PC-9 (cell line): ENCODE data around the gene CELSR3. TPM values are rescaled to one million over a fixed set of nuclear protein-coding genes. Genes with fewer than 3 reads are reported as not detected.

Experiments used
- BruUV-seq: library from RNA; stranded (reverse); fragments of 400-500 nt; replicated peaks from 2 replicates; lab custom pipeline; 2021; lab: Mats Ljungman, UMichigan
- CTCF ChIA-PET: fragments of 300-600 bp; sonication (Branson Sonifier 250); formaldehyde crosslinking; loops from one replicate; lab custom pipeline; 2022; ENCODE audit warnings: antibody characterized with exemption; lab: Charles Lee
- POLR2A ChIA-PET: fragments of 300-600 bp; sonication (Branson Sonifier 250); formaldehyde crosslinking; loops from one replicate; lab custom pipeline; 2022; ENCODE audit warnings: antibody characterized with exemption; ENCODE audit not compliant: unreplicated experiment; lab: Charles Lee
- DNase-seq, 2 experiments: peaks; one replicate each; pipeline versions ENCODE4 v3.0.0 to v3.0.0-alpha.2; 2015 to 2022; ENCODE audit warnings: mixed read lengths in 1 of 2
- H2AFZ ChIP-seq: fragments of 200-600 bp; sonication (generic); 2 replicates; pipeline ENCODE4 v1.8.1; 2017; ENCODE audit warnings: antibody characterized with exemption
- H3F3A ChIP-seq: fragments of 200-600 bp; sonication (generic); 2 replicates; pipeline ENCODE4 v1.8.1; 2017; ENCODE audit warnings: antibody characterized with exemption, mild to moderate bottlenecking, low read depth; ENCODE audit not compliant: insufficient read depth
- H3K27ac ChIP-seq: fragments of 200-600 bp; sonication (generic); 2 replicates; pipeline ENCODE4 v1.6.1; 2016; ENCODE audit warnings: mixed run types
- H3K27me3 ChIP-seq: fragments of 200-600 bp; sonication (generic); 2 replicates; pipeline ENCODE4 v1.6.1; 2016; ENCODE audit warnings: low read depth, mixed run types; ENCODE audit not compliant: insufficient read depth
- H3K36me3 ChIP-seq: fragments of 200-600 bp; sonication (generic); 2 replicates; pipeline ENCODE4 v1.6.1; 2016; ENCODE audit warnings: low read depth, mixed run types
- H3K4me1 ChIP-seq: fragments of 200-600 bp; sonication (generic); replicated peaks from 2 replicates; pipeline ENCODE4 v1.6.1; 2016; ENCODE audit warnings: mixed run types; ENCODE audit not compliant: insufficient read depth
- H3K4me2 ChIP-seq: fragments of 200-600 bp; sonication (generic); 2 replicates; pipeline ENCODE4 v1.6.1; 2017; ENCODE audit warnings: mixed run types
- H3K4me3 ChIP-seq: fragments of 200-600 bp; sonication (generic); 2 replicates; pipeline ENCODE4 v1.6.1; 2016; ENCODE audit warnings: mixed run types
- H3K79me2 ChIP-seq: fragments of 200-600 bp; sonication (generic); 2 replicates; pipeline ENCODE4 v1.6.1; 2017; ENCODE audit warnings: low read depth, mixed run types
- H3K9me2 ChIP-seq: fragments of 200-600 bp; sonication (generic); 2 replicates; pipeline ENCODE4 v1.8.1; 2017; ENCODE audit warnings: mild to moderate bottlenecking; ENCODE audit not compliant: insufficient read depth
- H3K9me3 ChIP-seq: fragments of 200-600 bp; sonication (generic); 2 replicates; pipeline ENCODE4 v1.8.1; 2016; ENCODE audit warnings: low read depth; ENCODE audit not compliant: insufficient read depth
- H4K20me1 ChIP-seq: fragments of 200-600 bp; sonication (generic); 2 replicates; pipeline ENCODE4 v1.8.1; 2017; ENCODE audit not compliant: insufficient read depth
- EZH2 ChIP-seq: fragments of 200-600 bp; sonication (generic); IDR thresholded peaks from 2 replicates; pipeline ENCODE4 v1.8.0; 2017; ENCODE audit warnings: antibody characterized with exemption, low read depth
- intact Hi-C: fragments of 100-400 bp; cut with micrococcal nuclease; formaldehyde crosslinking; loops from one replicate; pipeline ENCODE4 v1.10.0; 2022; ENCODE audit not compliant: unreplicated experiment
- total RNA-seq: library from RNA; stranded (reverse); gene quantifications from 2 replicates; pipeline ENCODE4 v1.2.3, GENCODE V29; 2021
- TF ChIP-seq, protein P1 (sequence below): fragments of 200-600 bp; sonication (generic); conservative IDR thresholded peaks from 2 replicates; pipeline ENCODE4 v1.6.1; 2017; ENCODE audit warnings: mixed run types, antibody characterized with exemption, mild to moderate bottlenecking, moderate library complexity

Gene CELSR3
- total RNA-seq, 1 experiment from 2014 or later: 9.9 TPM

DNA sequence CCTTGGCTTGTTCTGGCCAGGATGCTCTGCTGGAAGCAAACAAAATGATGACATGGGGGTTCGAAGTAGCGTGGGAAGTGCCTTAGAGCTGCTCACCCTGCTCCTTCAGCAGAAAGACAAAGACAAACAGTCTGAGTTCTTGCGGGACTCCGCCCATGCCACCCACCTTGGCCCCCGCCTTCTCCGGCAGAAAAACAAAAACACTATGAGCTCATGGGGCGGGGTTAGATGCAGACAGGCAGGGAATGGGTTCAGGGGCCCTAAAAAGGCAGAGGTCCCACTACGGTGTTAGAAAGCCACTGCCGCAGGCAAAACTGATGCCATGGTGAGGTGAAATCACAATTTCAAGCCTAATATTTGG, 32.7 kb upstream of the CELSR3 start:
- Histone ChIP-seq H3K4me3 (no peak overlapping the region), H3K4me2 (no peak overlapping the region; the same call in 1 of the 2 replicates), H3K36me3 (peaks cover 13% of the 10 kb centered on the region), H3F3A (peaks cover 49% of the 10 kb centered on the region), H3K27ac (no peak overlapping the region), H3K9me3 (no peaks in the 10 kb centered on the region), H3K79me2 (peaks cover 61% of the 10 kb centered on the region), H3K27me3 (no peaks in the 10 kb centered on the region), H3K4me1 (peaks cover 18% of the 10 kb centered on the region), H2AFZ (no peak overlapping the region), H3K9me2 (no peaks in the 10 kb centered on the region), H4K20me1 (peaks cover 77% of the 10 kb centered on the region)
- ChIA-PET CTCF (no interaction called here), POLR2A (interaction anchor here (0.5 to 0.8 kb wide), 6 partner anchors 14 to 248 kb away, joined by 3 to 19 read pairs (median 6); no protein-coding TSS in a partner anchor)
- intact Hi-C loops: no loop called here
- TF ChIP-seq EZH2: no peak
- TF ChIP-seq, protein P1, sequence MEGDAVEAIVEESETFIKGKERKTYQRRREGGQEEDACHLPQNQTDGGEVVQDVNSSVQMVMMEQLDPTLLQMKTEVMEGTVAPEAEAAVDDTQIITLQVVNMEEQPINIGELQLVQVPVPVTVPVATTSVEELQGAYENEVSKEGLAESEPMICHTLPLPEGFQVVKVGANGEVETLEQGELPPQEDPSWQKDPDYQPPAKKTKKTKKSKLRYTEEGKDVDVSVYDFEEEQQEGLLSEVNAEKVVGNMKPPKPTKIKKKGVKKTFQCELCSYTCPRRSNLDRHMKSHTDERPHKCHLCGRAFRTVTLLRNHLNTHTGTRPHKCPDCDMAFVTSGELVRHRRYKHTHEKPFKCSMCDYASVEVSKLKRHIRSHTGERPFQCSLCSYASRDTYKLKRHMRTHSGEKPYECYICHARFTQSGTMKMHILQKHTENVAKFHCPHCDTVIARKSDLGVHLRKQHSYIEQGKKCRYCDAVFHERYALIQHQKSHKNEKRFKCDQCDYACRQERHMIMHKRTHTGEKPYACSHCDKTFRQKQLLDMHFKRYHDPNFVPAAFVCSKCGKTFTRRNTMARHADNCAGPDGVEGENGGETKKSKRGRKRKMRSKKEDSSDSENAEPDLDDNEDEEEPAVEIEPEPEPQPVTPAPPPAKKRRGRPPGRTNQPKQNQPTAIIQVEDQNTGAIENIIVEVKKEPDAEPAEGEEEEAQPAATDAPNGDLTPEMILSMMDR: no peak
- BruUV-seq: no TSS peak
- peak in 1 of 2 experiments; percentile 59 for DNase-seq

DNA sequence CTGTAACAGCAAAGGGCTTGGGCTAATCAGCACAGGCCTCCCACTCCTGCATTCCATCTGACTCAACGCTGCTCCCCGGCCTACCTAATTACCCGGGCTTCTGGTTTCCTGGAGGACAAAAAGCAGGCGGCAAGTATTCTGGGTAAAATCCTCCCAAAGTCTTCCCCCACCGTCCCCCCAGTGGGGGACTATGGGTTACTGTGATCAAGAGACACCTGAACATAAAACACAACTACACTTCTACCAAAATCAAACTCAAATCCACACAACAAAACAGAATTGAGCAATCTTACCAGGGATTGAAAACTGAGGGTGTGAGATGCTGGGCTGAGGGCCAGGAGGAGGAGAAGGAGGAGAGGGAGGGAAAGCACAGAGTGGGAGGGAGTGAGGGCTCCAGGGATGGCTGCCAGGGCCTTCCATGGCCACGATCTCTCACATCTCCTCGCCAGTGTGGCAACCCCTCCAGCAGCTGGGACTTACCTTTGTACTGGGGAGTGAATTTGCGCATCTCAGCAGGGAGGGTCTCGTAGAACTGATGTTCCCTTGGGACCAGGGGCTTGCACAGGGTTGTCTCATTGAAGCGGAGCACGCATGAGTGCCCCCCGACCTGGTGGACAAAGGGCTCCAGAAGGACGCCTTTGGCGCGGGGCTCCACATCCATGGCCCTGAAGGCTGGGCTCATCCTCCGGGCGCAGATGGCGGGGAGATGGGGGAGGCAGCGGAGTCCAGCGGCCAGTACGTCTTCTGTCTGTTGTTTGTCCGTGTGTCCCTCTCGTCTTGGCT, 32.1 kb upstream of the CELSR3 start:
- Histone ChIP-seq H3K4me2 (peak overlapping the region; percentile 24), H3K4me3 (no peak overlapping the region), H3K27ac (0 out of 2 replicates have a peak overlapping the region, but pooled peaks have one; percentile 34), H3K36me3 (peaks cover 13% of the 10 kb centered on the region), H3K9me3 (no peaks in the 10 kb centered on the region), H2AFZ (no peak overlapping the region), H3K9me2 (no peaks in the 10 kb centered on the region), H3K79me2 (peaks cover 56% of the 10 kb centered on the region), H3K27me3 (no peaks in the 10 kb centered on the region), H4K20me1 (peaks cover 71% of the 10 kb centered on the region), H3F3A (peaks cover 49% of the 10 kb centered on the region), H3K4me1 (peaks cover 18% of the 10 kb centered on the region)
- intact Hi-C loops: no loop called here
- TF ChIP-seq, protein P1: no peak
- TF ChIP-seq EZH2: no peak
- POLR2A ChIA-PET: interaction anchor here (0.6 kb wide), 1 partner anchor 19 kb away, joined by 19 read pairs; no protein-coding TSS in a partner anchor
- DNase-seq: peak; percentile 64 to 66
- CTCF ChIA-PET: no interaction called here
- no TSS peak for BruUV-seq

- Histone ChIP-seq H3K27ac (no peak overlapping the region), H3K4me2 (no peak overlapping the region), H3K36me3 (peaks cover 13% of the 10 kb centered on the region), H4K20me1 (peaks cover 62% of the 10 kb centered on the region), H2AFZ (no peak overlapping the region), H3K79me2 (peaks cover 46% of the 10 kb centered on the region), H3K4me3 (no peak overlapping the region), H3K9me2 (no peaks in the 10 kb centered on the region), H3K9me3 (no peaks in the 10 kb centered on the region), H3K4me1 (peaks cover 18% of the 10 kb centered on the region), H3K27me3 (no peaks in the 10 kb centered on the region), H3F3A (peaks cover 49% of the 10 kb centered on the region)
- intact Hi-C loops: no loop called here
- TSS peak; percentile 9 for BruUV-seq
- ChIA-PET POLR2A (no interaction called here), CTCF (no interaction called here)
- TF ChIP-seq EZH2: no peak
- TF ChIP-seq, protein P1: no peak
- no peak for DNase-seq
Measured at GRCh38 chr3:48693826-48694225, 31.1 kb upstream of the CELSR3 start.
